Activated CD8-positive, alpha-beta memory T cell treated with anti-CD3 and anti-CD28 coated beads for 1 hour (primary cell): Measurements from ENCODE around the gene RABGGTB.
"Not testable (repeated sequence)": the region's sequence is repeated elsewhere in the genome, so short reads cannot be mapped to it uniquely, and the experiment has no call there.

ENCODE experiments used
- DNase-seq, 2 donors: peaks; one replicate each; pipeline ENCODE4 v3.0.0-alpha.2; 2020; ENCODE audit warnings: low read depth in 1 of 2; ENCODE audit errors: extremely low read depth in 1 of 2

Gene RABGGTB

GRCh38 chr1:75795703-75796193 is 9.7 kb downstream of the RABGGTB start:
- DNase-seq, result no peak

- no peak for DNase-seq
Measured at GRCh38 chr1:75796376-75797272, 10.6 kb downstream of the RABGGTB start, which contains the start of gene MSH4. TSS of gene MSH4 (plus strand) at chr1:75796882. CDS start at chr1:75796986, 104 bp downstream.

- DNase-seq, result no peak
Measured at GRCh38 chr1:75797273-75797588, 11.2 kb downstream of the RABGGTB start.

- DNase-seq, result no peak
Measured at GRCh38 chr1:75797606-75798216, 11.7 kb downstream of the RABGGTB start.

- not testable (repeated sequence) for DNase-seq
Measured at GRCh38 chr1:75801480-75801879, 15.4 kb downstream of the RABGGTB start.

GRCh38 chr1:75808921-75809320 is 22.9 kb downstream of the RABGGTB start:
- DNase-seq, result no peak

- DNase-seq, result not testable (repeated sequence)
Measured at GRCh38 chr1:75810113-75810512, 24.1 kb downstream of the RABGGTB start.

- DNase-seq, result no peak
Measured at GRCh38 chr1:75811211-75811981, 25.3 kb downstream of the RABGGTB start.

- DNase-seq, result no peak
Measured at GRCh38 chr1:75812065-75812464, 26.0 kb downstream of the RABGGTB start.

- DNase-seq, result not testable (repeated sequence)
Measured at GRCh38 chr1:75823596-75823995, 37.5 kb downstream of the RABGGTB start.

GRCh38 chr1:75836528-75837100 is 50.6 kb downstream of the RABGGTB start:
- no peak for DNase-seq

GRCh38 chr1:75838079-75838478 is 52.0 kb downstream of the RABGGTB start:
- DNase-seq, result no peak

GRCh38 chr1:75841421-75841820 is 55.4 kb downstream of the RABGGTB start:
- no peak for DNase-seq
